ENCODE measurements around the gene DECR2. TPM values are rescaled to one million over a fixed set of nuclear protein-coding genes. Genes with fewer than 3 reads are reported as not detected.
A peak's percentile ranks its signal among the peaks of the same experiment; 100 is the strongest.

Gene DECR2
- polyA plus RNA-seq, 3 donors: 19.6 to 47.3 (median 33.7) TPM

- DNase-seq: no peak
Observed at GRCh38 chr16:427250-427649, 25.6 kb downstream of the DECR2 start.

GRCh38 chr16:430904-431303 lies 29.2 kb downstream of the DECR2 start:
- DNase-seq: no peak

GRCh38 chr16:440627-441026 lies 38.9 kb downstream of the DECR2 start:
- DNase-seq: no peak

- no peak for DNase-seq
Observed at GRCh38 chr16:441447-441846, 39.8 kb downstream of the DECR2 start.

- DNase-seq: no peak
Observed at GRCh38 chr16:442976-443375, 41.3 kb downstream of the DECR2 start.

GRCh38 chr16:444027-444426 lies 42.3 kb downstream of the DECR2 start:
- no peak for DNase-seq

- no peak for DNase-seq
Observed at GRCh38 chr16:445566-445965, 43.9 kb downstream of the DECR2 start.

GRCh38 chr16:450385-450784 lies 48.7 kb downstream of the DECR2 start:
- DNase-seq: no peak

GRCh38 chr16:450785-451512 lies 49.3 kb downstream of the DECR2 start:
- DNase-seq: peak; percentile 60

GRCh38 chr16:454397-454940 lies 52.8 kb downstream of the DECR2 start:
- DNase-seq: no peak

GRCh38 chr16:455453-455852 lies 53.8 kb downstream of the DECR2 start:
- DNase-seq: no peak

GRCh38 chr16:456891-457483 lies 55.3 kb downstream of the DECR2 start:
- DNase-seq: no peak

- no peak for DNase-seq
Observed at GRCh38 chr16:457732-458400, 56.2 kb downstream of the DECR2 start.

- no peak for DNase-seq
Observed at GRCh38 chr16:459761-460160, 58.1 kb downstream of the DECR2 start.

- DNase-seq: no peak
Observed at GRCh38 chr16:460787-461186, 59.1 kb downstream of the DECR2 start.

Other genes starting within 250 kb of the DECR2 start
- gene HBZ, start 249.2 kb upstream of the DECR2 start, polyA plus RNA-seq (ENCODE audit: insufficient read length in 3 of 3): 1 to 10 TPM; 1.8 to 3.1 (median 2.4) TPM
- 1 to 10 TPM; 3.2 to 5.6 (median 4.8) TPM for gene HBM, start 235.9 kb upstream of the DECR2 start, polyA plus RNA-seq (ENCODE audit: insufficient read length in 3 of 3)
- gene HBA2, start 229.0 kb upstream of the DECR2 start, polyA plus RNA-seq (ENCODE audit: insufficient read length in 3 of 3): 1,000 to 10,000 TPM in 2 of 3 donors, 100 to 1,000 TPM in 1; 753 to 1,397 (median 1,145) TPM
- gene HBA1, start 225.2 kb upstream of the DECR2 start, polyA plus RNA-seq (ENCODE audit: insufficient read length in 3 of 3): 100 to 1,000 TPM; 567 to 842 (median 719) TPM
- gene HBQ1, start 221.4 kb upstream of the DECR2 start, polyA plus RNA-seq (ENCODE audit: insufficient read length in 3 of 3): 1 to 10 TPM in 1 of 3 donors, under 1 TPM in 2; 0.73 to 1.2 (median 0.75) TPM
- 100 to 1,000 TPM; 116 to 159 (median 151) TPM for gene LUC7L, start 172.4 kb upstream of the DECR2 start, polyA plus RNA-seq (ENCODE audit: insufficient read length in 3 of 3)
- 10 to 100 TPM; 85.7 to 90.9 (median 87.4) TPM for gene FAM234A, start 167.1 kb upstream of the DECR2 start, polyA plus RNA-seq (ENCODE audit: insufficient read length in 3 of 3)
- 1 to 10 TPM; 1.8 to 2.8 (median 1.9) TPM for gene RGS11, start 125.9 kb upstream of the DECR2 start, polyA plus RNA-seq (ENCODE audit: insufficient read length in 3 of 3)
- 1 to 10 TPM; 1.2 to 5.6 (median 4.2) TPM for gene ARHGDIG, start 121.3 kb upstream of the DECR2 start, polyA plus RNA-seq (ENCODE audit: insufficient read length in 3 of 3)
- 1 to 10 TPM in 2 of 3 donors, under 1 TPM in 1; 0.58 to 2.4 (median 1.4) TPM for gene PDIA2, start 118.7 kb upstream of the DECR2 start, polyA plus RNA-seq (ENCODE audit: insufficient read length in 3 of 3)
- gene AXIN1, start 49.2 kb upstream of the DECR2 start, polyA plus RNA-seq (ENCODE audit: insufficient read length in 3 of 3): 10 to 100 TPM; 21.9 to 22.9 (median 22.7) TPM
- 10 to 100 TPM; 66.6 to 94.3 (median 88.1) TPM for gene MRPL28, start 31.3 kb upstream of the DECR2 start, polyA plus RNA-seq (ENCODE audit: insufficient read length in 3 of 3)
- gene PGAP6, start 19.9 kb upstream of the DECR2 start, polyA plus RNA-seq (ENCODE audit: insufficient read length in 3 of 3): 10 to 100 TPM; 59.4 to 76.2 (median 65.6) TPM
- 100 to 1,000 TPM; 120 to 161 (median 140) TPM for gene NME4, start 4.7 kb upstream of the DECR2 start, polyA plus RNA-seq (ENCODE audit: insufficient read length in 3 of 3)
- gene RAB11FIP3, start 23.8 kb downstream of the DECR2 start, polyA plus RNA-seq (ENCODE audit: insufficient read length in 3 of 3): 100 to 1,000 TPM; 100 to 155 (median 149) TPM
- 10 to 100 TPM; 33.2 to 40.3 (median 36.7) TPM for gene CAPN15, start 125.8 kb downstream of the DECR2 start, polyA plus RNA-seq (ENCODE audit: insufficient read length in 3 of 3)
- 10 to 100 TPM; 16.0 to 17.8 (median 16.5) TPM for gene PRR35, start 158.5 kb downstream of the DECR2 start, polyA plus RNA-seq (ENCODE audit: insufficient read length in 3 of 3)
- 1 to 10 TPM; 9.0 to 9.6 (median 9.3) TPM for gene NHLRC4, start 165.1 kb downstream of the DECR2 start, polyA plus RNA-seq (ENCODE audit: insufficient read length in 3 of 3)
- 10 to 100 TPM; 67.1 to 99.6 (median 85.4) TPM for gene PIGQ, start 168.1 kb downstream of the DECR2 start, polyA plus RNA-seq (ENCODE audit: insufficient read length in 3 of 3)
- 10 to 100 TPM; 24.5 to 33.9 (median 24.6) TPM for gene RAB40C, start 188.2 kb downstream of the DECR2 start, polyA plus RNA-seq (ENCODE audit: insufficient read length in 3 of 3)
- 1 to 10 TPM; 2.2 to 2.8 (median 2.3) TPM for gene WFIKKN1, start 229.1 kb downstream of the DECR2 start, polyA plus RNA-seq (ENCODE audit: insufficient read length in 3 of 3)
- 10 to 100 TPM; 51.4 to 71.5 (median 67.8) TPM for gene METTL26, start 234.4 kb downstream of the DECR2 start, polyA plus RNA-seq (ENCODE audit: insufficient read length in 3 of 3)
- gene MCRIP2, start 239.9 kb downstream of the DECR2 start, polyA plus RNA-seq (ENCODE audit: insufficient read length in 3 of 3): 10 to 100 TPM; 25.5 to 27.4 (median 25.7) TPM
- gene WDR90, start 247.5 kb downstream of the DECR2 start, polyA plus RNA-seq (ENCODE audit: insufficient read length in 3 of 3): 10 to 100 TPM; 44.3 to 67.4 (median 52.0) TPM